K562 treated with DMSO at 1 percent for 48 hours (cell line): ENCODE measurements around the gene F3. TPM values are rescaled to one million over a fixed set of nuclear protein-coding genes. Genes with fewer than 3 reads are reported as not detected.

Source experiments
- total RNA-seq: library from RNA; unstranded; fragments of 300-600 nt; gene quantifications from 2 replicates; pipeline ENCODE4 v1.2.3, GENCODE V29; 2022; ENCODE audit warnings: low replicate concordance; ENCODE audit errors: extremely low read depth

F3 gene
- not detected in 2 replicates for total RNA-seq

GRCh38 chr1:94541246-94542087 lies at the start of gene F3:
Gene F3 (minus strand): TSS chr1:94541759. CDS start chr1:94541636, 123 bp downstream.

Other genes with a start within 250 kb of the F3 start
- not detected in 2 replicates for gene ABCD3, start 123.4 kb downstream of the F3 start, total RNA-seq